ENCODE data around the gene GABRR1.

GABRR1 gene

DNA sequence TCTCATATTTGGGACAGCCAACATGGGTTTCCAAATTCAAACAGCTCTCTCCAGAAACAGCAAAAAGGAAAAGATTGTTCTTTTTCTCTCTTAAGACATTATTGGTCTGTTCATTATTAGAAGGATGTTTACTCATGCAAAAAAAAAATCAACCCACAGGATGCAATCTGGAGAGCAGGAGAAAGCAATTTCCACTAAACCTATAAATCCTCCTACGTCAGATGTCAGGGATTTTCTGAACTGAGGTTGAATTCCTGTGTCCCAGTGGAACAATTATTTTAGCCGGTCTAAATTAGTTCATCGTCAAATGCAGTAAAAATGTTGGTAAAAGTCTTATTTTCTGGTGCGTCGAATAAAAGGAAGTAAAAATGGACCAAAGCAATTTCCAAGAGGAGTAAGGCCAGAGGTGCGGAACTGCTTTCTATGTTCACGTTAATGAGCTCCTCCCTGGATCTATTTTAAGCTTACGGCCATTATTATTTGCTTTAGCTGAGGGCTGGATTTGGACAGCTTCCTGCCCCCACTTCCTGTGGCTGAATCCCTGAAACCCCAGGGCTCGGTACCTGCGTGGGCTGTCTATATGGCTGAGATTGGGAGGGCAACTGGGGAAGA lies at the start of gene GABRR1:
GABRR1 (minus strand) TSS at position 60 of the 612 bp plus-strand sequence; CDS start at position 24, 36 bp downstream.
- no peak within 1 kb of the TSS for H3K4me3 ChIP-seq (ENCODE audit: low read depth in 1 of 2, low read length in 2 of 2)
- no peak within 1 kb of the TSS for H3K27ac ChIP-seq (ENCODE audit: low read depth, low read length)
- H3K9ac ChIP-seq (ENCODE audit: low read depth in 1 of 2, low read length in 2 of 2) = no peak within 1 kb of the TSS
- no peaks in the 10 kb centered on the region for H3K4me1 ChIP-seq (ENCODE audit: control insufficient read depth in 1 of 2, insufficient read depth in 2 of 2, low read length in 2 of 2)
- no peaks in the 10 kb centered on the region for H3K9me3 ChIP-seq (ENCODE audit: control insufficient read depth in 1 of 2, low read length in 2 of 2)
- H3K36me3 ChIP-seq (ENCODE audit: control insufficient read depth in 1 of 2, insufficient read depth in 2 of 2, low read length in 2 of 2) = no peaks in the 10 kb centered on the region
- H3K27me3 ChIP-seq (ENCODE audit: control insufficient read depth in 1 of 2, insufficient read depth in 2 of 2, low read length in 2 of 2) = no peaks in the 10 kb centered on the region

DNA sequence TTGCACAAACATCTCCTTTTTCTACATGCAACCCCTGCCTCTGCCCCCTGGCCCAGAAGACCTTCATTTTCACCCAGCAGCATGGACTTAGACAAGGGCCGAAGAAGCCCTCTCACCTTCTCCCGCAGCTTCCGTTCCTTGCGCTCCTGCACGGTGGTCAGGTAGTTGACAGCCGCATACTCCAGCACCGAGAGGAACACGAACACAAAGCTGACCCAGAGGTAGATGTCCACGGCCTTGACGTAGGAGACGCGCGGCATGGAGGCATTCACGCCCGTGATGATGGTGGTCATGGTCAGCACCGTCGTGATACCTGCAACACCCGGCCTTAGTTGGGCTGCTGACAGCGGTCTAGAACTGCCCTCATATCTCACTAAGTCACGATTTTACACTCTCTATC lies 47.1 kb upstream of the GABRR1 start:
- no peaks in the 10 kb centered on the region for H3K9me3 ChIP-seq (ENCODE audit: control insufficient read depth in 1 of 2, low read length in 2 of 2)
- no peak overlapping the region for H3K9ac ChIP-seq (ENCODE audit: low read depth in 1 of 2, low read length in 2 of 2)
- no peaks in the 10 kb centered on the region for H3K36me3 ChIP-seq (ENCODE audit: control insufficient read depth in 1 of 2, insufficient read depth in 2 of 2, low read length in 2 of 2)

GRCh38 chr6:89260832-89261231 lies 43.7 kb upstream of the GABRR1 start:
- H3K4me1 ChIP-seq (ENCODE audit: control insufficient read depth in 1 of 2, insufficient read depth in 2 of 2, low read length in 2 of 2) = peaks cover 15 to 21% of the 10 kb centered on the region in 2 donors
- H3K36me3 ChIP-seq (ENCODE audit: control insufficient read depth in 1 of 2, insufficient read depth in 2 of 2, low read length in 2 of 2) = no peaks in the 10 kb centered on the region
- no peak overlapping the region for H3K27ac ChIP-seq (ENCODE audit: low read depth, low read length)
- H3K27me3 ChIP-seq (ENCODE audit: control insufficient read depth in 1 of 2, insufficient read depth in 2 of 2, low read length in 2 of 2) = no peaks in the 10 kb centered on the region
- H3K9me3 ChIP-seq (ENCODE audit: control insufficient read depth in 1 of 2, low read length in 2 of 2) = no peaks in the 10 kb centered on the region
- H3K4me3 ChIP-seq (ENCODE audit: low read depth in 1 of 2, low read length in 2 of 2) = no peak overlapping the region
- no peak overlapping the region for H3K9ac ChIP-seq (ENCODE audit: low read depth in 1 of 2, low read length in 2 of 2)

More for the DNA sequence above, 47.1 kb upstream of the GABRR1 start:
- H3K4me3 ChIP-seq (ENCODE audit: low read depth in 1 of 2, low read length in 2 of 2) = no peak overlapping the region
- no peaks in the 10 kb centered on the region for H3K27me3 ChIP-seq (ENCODE audit: control insufficient read depth in 1 of 2, insufficient read depth in 2 of 2, low read length in 2 of 2)
- peaks cover 15 to 21% of the 10 kb centered on the region in 2 donors for H3K4me1 ChIP-seq (ENCODE audit: control insufficient read depth in 1 of 2, insufficient read depth in 2 of 2, low read length in 2 of 2)
- no peak overlapping the region for H3K27ac ChIP-seq (ENCODE audit: low read depth, low read length)

DNA sequence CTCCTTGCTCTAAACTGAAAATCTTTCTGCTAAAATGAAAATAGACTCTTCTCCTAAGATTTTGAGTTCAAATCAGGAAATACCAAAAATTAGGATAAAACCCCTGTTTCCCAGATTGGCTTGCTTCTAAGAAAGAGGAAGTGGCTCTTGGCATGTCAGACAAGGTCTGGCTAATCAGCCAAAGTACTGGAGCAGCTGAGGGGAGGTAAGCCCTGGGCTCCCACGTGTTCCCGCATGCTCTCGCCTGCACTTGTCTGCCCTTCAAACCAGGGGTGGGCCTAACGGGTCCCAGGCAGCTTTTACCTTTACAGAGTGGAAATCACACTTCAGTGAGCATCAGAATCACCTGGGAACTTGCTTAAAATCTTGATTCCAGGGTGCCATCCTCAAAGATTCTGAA lies 43.2 kb upstream of the GABRR1 start:
- Histone ChIP-seq H3K27ac (ENCODE audit: low read depth, low read length) (no peak overlapping the region), H3K36me3 (ENCODE audit: control insufficient read depth in 1 of 2, insufficient read depth in 2 of 2, low read length in 2 of 2) (no peaks in the 10 kb centered on the region), H3K9me3 (ENCODE audit: control insufficient read depth in 1 of 2, low read length in 2 of 2) (no peaks in the 10 kb centered on the region), H3K9ac (ENCODE audit: low read depth in 1 of 2, low read length in 2 of 2) (no peak overlapping the region), H3K4me1 (ENCODE audit: control insufficient read depth in 1 of 2, insufficient read depth in 2 of 2, low read length in 2 of 2) (peaks cover 15 to 21% of the 10 kb centered on the region in 2 donors), H3K4me3 (ENCODE audit: low read depth in 1 of 2, low read length in 2 of 2) (no peak overlapping the region), H3K27me3 (ENCODE audit: control insufficient read depth in 1 of 2, insufficient read depth in 2 of 2, low read length in 2 of 2) (no peaks in the 10 kb centered on the region)

DNA sequence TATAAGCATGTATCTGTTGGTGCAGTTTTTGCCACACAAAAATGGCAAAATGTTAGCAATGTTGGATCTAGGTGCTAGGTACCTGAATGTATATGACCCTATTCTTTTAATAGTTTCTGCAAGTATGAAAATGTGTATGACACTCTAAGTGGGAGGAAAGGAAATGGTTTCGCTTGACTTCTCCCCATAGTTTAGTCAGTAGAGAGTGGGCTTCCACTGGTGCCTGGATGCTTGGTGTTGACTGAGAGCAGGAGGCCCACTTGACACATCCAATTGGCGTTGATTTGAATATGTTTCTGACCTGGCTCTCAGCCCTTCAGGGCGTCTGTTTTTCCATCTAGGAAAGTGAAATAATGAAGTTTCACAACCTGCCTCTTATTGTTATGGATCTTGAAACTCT lies 41.8 kb upstream of the GABRR1 start:
- Histone ChIP-seq H3K4me1 (ENCODE audit: control insufficient read depth in 1 of 2, insufficient read depth in 2 of 2, low read length in 2 of 2) (peaks cover 15 to 21% of the 10 kb centered on the region in 2 donors), H3K9ac (ENCODE audit: low read depth in 1 of 2, low read length in 2 of 2) (no peak overlapping the region), H3K27me3 (ENCODE audit: control insufficient read depth in 1 of 2, insufficient read depth in 2 of 2, low read length in 2 of 2) (no peaks in the 10 kb centered on the region), H3K27ac (ENCODE audit: low read depth, low read length) (no peak overlapping the region), H3K4me3 (ENCODE audit: low read depth in 1 of 2, low read length in 2 of 2) (no peak overlapping the region), H3K36me3 (ENCODE audit: control insufficient read depth in 1 of 2, insufficient read depth in 2 of 2, low read length in 2 of 2) (no peaks in the 10 kb centered on the region), H3K9me3 (ENCODE audit: control insufficient read depth in 1 of 2, low read length in 2 of 2) (no peaks in the 10 kb centered on the region)

GRCh38 chr6:89257781-89258180 lies 40.6 kb upstream of the GABRR1 start:
- no peaks in the 10 kb centered on the region for H3K9me3 ChIP-seq (ENCODE audit: control insufficient read depth in 1 of 2, low read length in 2 of 2)
- no peak overlapping the region for H3K4me3 ChIP-seq (ENCODE audit: low read depth in 1 of 2, low read length in 2 of 2)
- H3K9ac ChIP-seq (ENCODE audit: low read depth in 1 of 2, low read length in 2 of 2) = no peak overlapping the region
- peaks cover 15 to 21% of the 10 kb centered on the region in 2 donors for H3K4me1 ChIP-seq (ENCODE audit: control insufficient read depth in 1 of 2, insufficient read depth in 2 of 2, low read length in 2 of 2)
- H3K36me3 ChIP-seq (ENCODE audit: control insufficient read depth in 1 of 2, insufficient read depth in 2 of 2, low read length in 2 of 2) = no peaks in the 10 kb centered on the region
- no peak overlapping the region for H3K27ac ChIP-seq (ENCODE audit: low read depth, low read length)
- H3K27me3 ChIP-seq (ENCODE audit: control insufficient read depth in 1 of 2, insufficient read depth in 2 of 2, low read length in 2 of 2) = no peaks in the 10 kb centered on the region

DNA sequence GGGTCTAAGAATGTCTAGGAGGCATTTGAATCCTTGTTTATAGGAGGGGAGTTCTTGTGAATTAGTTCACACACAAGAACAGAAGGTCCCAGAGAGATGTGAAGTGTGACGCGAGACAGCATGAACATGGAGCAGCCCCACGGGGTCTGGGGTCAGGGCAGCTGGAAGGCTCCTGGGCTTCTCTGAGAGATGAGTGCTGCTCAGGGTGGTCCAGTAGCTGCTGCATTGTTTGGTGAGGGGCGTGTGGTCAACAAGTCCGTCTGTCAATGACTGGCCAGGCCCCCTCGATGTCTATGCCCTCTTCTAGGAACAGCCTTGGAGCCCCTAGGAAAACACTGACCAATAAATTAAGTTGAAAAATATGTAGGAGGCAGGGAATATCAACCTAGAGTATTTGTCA lies 40.2 kb upstream of the GABRR1 start:
- H3K27me3 ChIP-seq (ENCODE audit: control insufficient read depth in 1 of 2, insufficient read depth in 2 of 2, low read length in 2 of 2) = no peaks in the 10 kb centered on the region
- no peak overlapping the region for H3K4me3 ChIP-seq (ENCODE audit: low read depth in 1 of 2, low read length in 2 of 2)
- H3K36me3 ChIP-seq (ENCODE audit: control insufficient read depth in 1 of 2, insufficient read depth in 2 of 2, low read length in 2 of 2) = no peaks in the 10 kb centered on the region
- H3K9ac ChIP-seq (ENCODE audit: low read depth in 1 of 2, low read length in 2 of 2) = no peak overlapping the region
- H3K4me1 ChIP-seq (ENCODE audit: control insufficient read depth in 1 of 2, insufficient read depth in 2 of 2, low read length in 2 of 2) = peaks cover 15 to 21% of the 10 kb centered on the region in 2 donors
- no peak overlapping the region for H3K27ac ChIP-seq (ENCODE audit: low read depth, low read length)
- H3K9me3 ChIP-seq (ENCODE audit: control insufficient read depth in 1 of 2, low read length in 2 of 2) = no peaks in the 10 kb centered on the region

- Histone ChIP-seq H3K36me3 (ENCODE audit: control insufficient read depth in 1 of 2, insufficient read depth in 2 of 2, low read length in 2 of 2) (no peaks in the 10 kb centered on the region), H3K4me1 (ENCODE audit: control insufficient read depth in 1 of 2, insufficient read depth in 2 of 2, low read length in 2 of 2) (peaks cover under 1 to 4% of the 10 kb centered on the region in 2 donors), H3K27ac (ENCODE audit: low read depth, low read length) (no peak overlapping the region), H3K27me3 (ENCODE audit: control insufficient read depth in 1 of 2, insufficient read depth in 2 of 2, low read length in 2 of 2) (no peaks in the 10 kb centered on the region), H3K9ac (ENCODE audit: low read depth in 1 of 2, low read length in 2 of 2) (no peak overlapping the region), H3K4me3 (ENCODE audit: low read depth in 1 of 2, low read length in 2 of 2) (no peak overlapping the region), H3K9me3 (ENCODE audit: control insufficient read depth in 1 of 2, low read length in 2 of 2) (no peaks in the 10 kb centered on the region)
These were observed 38.3 kb upstream of the GABRR1 start for GRCh38 chr6:89255417-89255816.

- no peaks in the 10 kb centered on the region for H3K36me3 ChIP-seq (ENCODE audit: control insufficient read depth in 1 of 2, insufficient read depth in 2 of 2, low read length in 2 of 2)
- no peak overlapping the region for H3K27ac ChIP-seq (ENCODE audit: low read depth, low read length)
- H3K9me3 ChIP-seq (ENCODE audit: control insufficient read depth in 1 of 2, low read length in 2 of 2) = no peaks in the 10 kb centered on the region
- no peaks in the 10 kb centered on the region for H3K27me3 ChIP-seq (ENCODE audit: control insufficient read depth in 1 of 2, insufficient read depth in 2 of 2, low read length in 2 of 2)
- H3K4me3 ChIP-seq (ENCODE audit: low read depth in 1 of 2, low read length in 2 of 2) = no peak overlapping the region
- no peak overlapping the region for H3K9ac ChIP-seq (ENCODE audit: low read depth in 1 of 2, low read length in 2 of 2)
- H3K4me1 ChIP-seq (ENCODE audit: control insufficient read depth in 1 of 2, insufficient read depth in 2 of 2, low read length in 2 of 2) = no peaks in the 10 kb centered on the region
These were observed 37.4 kb upstream of the GABRR1 start for GRCh38 chr6:89254569-89254968.

GRCh38 chr6:89252907-89253306 lies 35.7 kb upstream of the GABRR1 start:
- Histone ChIP-seq H3K9me3 (ENCODE audit: control insufficient read depth in 1 of 2, low read length in 2 of 2) (no peaks in the 10 kb centered on the region), H3K4me3 (ENCODE audit: low read depth in 1 of 2, low read length in 2 of 2) (no peak overlapping the region), H3K4me1 (ENCODE audit: control insufficient read depth in 1 of 2, insufficient read depth in 2 of 2, low read length in 2 of 2) (no peaks in the 10 kb centered on the region), H3K36me3 (ENCODE audit: control insufficient read depth in 1 of 2, insufficient read depth in 2 of 2, low read length in 2 of 2) (no peaks in the 10 kb centered on the region), H3K27me3 (ENCODE audit: control insufficient read depth in 1 of 2, insufficient read depth in 2 of 2, low read length in 2 of 2) (no peaks in the 10 kb centered on the region), H3K27ac (ENCODE audit: low read depth, low read length) (no peak overlapping the region), H3K9ac (ENCODE audit: low read depth in 1 of 2, low read length in 2 of 2) (no peak overlapping the region)

All from duodenal mucosa (tissue), 2 donors.